ENCODE measurements around the gene FRMD5. TPM values are rescaled to one million over a fixed set of nuclear protein-coding genes. Genes with fewer than 3 reads are reported as not detected.
"Not testable (repeated sequence)": the region's sequence is repeated elsewhere in the genome, so short reads cannot be mapped to it uniquely, and the experiment has no call there.

Gene FRMD5
- total RNA-seq, 1 donor from 2014 or later, result not detected

DNA sequence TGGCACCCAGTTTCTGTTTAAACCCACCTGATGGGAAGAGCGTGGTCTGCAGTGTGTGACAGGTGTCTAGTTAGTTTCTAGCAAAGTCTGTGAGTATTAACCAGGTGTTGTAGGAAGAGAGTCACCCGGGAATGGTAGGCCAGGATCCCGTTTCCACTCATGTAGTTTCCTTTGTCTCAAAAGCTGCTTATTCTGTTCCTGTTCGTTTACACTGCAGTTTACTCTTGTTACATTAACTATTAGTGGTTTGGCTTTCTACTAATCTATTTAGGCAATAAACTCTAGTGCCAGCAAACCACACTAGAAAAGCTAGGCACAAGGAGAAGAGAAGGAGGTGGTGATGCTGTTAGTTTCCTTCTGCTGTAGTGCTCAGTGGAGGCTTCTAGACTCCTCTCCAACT is 335.5 kb downstream of the FRMD5 start:
- Histone ChIP-seq H3K4me1 (no peaks in the 10 kb centered on the region), H3K4me3 (no peak overlapping the region), H3K36me3 (peaks cover 0 to 32% of the 10 kb centered on the region in 2 donors), H3K27ac (no peak overlapping the region), H3K27me3 (no peaks in the 10 kb centered on the region), H3K9me3 (no peaks in the 10 kb centered on the region)
- intact Hi-C loops (cut with DNase I), result no loop called here
- DNase-seq (ENCODE audit: low spot score in 2 of 2), result no peak
- TF ChIP-seq, protein P1, sequence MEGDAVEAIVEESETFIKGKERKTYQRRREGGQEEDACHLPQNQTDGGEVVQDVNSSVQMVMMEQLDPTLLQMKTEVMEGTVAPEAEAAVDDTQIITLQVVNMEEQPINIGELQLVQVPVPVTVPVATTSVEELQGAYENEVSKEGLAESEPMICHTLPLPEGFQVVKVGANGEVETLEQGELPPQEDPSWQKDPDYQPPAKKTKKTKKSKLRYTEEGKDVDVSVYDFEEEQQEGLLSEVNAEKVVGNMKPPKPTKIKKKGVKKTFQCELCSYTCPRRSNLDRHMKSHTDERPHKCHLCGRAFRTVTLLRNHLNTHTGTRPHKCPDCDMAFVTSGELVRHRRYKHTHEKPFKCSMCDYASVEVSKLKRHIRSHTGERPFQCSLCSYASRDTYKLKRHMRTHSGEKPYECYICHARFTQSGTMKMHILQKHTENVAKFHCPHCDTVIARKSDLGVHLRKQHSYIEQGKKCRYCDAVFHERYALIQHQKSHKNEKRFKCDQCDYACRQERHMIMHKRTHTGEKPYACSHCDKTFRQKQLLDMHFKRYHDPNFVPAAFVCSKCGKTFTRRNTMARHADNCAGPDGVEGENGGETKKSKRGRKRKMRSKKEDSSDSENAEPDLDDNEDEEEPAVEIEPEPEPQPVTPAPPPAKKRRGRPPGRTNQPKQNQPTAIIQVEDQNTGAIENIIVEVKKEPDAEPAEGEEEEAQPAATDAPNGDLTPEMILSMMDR (IDR thresholded peaks at IDR 0.05), result no peak

DNA sequence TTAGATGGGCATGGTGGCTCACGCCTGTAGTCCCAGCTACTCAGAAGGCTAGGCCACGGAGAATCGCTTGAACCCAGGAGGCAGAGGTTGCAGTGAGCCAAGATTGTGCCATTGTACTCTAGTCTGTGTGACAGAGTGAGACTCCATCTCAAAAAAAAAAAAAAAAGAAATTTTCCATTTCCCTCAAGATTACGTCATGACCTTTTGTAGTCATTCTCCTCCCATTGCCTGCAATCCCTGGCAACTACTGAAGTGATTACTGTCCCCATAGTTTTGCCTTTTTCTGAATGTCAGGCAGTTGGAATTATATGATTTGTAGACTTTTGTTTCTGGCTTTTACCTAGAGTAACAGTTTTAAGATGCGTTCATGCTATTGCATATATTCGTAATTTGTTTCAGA is 340.3 kb downstream of the FRMD5 start:
- intact Hi-C loops (cut with DNase I), result no loop called here
- no peak overlapping the region for H3K27ac ChIP-seq

DNA sequence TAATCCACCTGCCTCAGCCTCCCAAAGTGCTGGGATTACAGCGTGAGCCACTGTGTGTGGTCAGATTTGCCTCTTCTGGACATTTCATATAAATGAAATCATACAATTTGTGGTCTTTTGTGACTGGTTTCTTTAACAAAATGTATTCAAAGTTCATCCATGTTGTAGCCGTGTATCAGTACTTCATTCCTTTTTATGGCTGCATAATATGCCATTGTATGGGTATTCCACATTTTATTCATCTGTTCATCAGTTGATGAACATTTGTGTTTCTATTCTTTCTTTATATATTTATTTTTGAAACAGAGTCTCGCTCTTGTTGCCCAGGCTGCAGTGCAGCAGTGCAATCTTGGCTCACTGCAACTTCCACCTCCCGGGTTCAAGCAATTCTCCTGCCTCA is 342.5 kb downstream of the FRMD5 start:
- intact Hi-C loops (cut with DNase I), result no loop called here
- H3K9me3 ChIP-seq, result no peaks in the 10 kb centered on the region
- DNase-seq (ENCODE audit: low spot score in 2 of 2), result no peak
- H3K4me3 ChIP-seq, result no peak overlapping the region
- H3K27ac ChIP-seq, result no peak overlapping the region
- TF ChIP-seq, protein P1 (IDR thresholded peaks at IDR 0.05), result no peak
- H3K36me3 ChIP-seq, result peaks cover 3 to 24% of the 10 kb centered on the region in 2 donors
- no peaks in the 10 kb centered on the region for H3K4me1 ChIP-seq
- no peaks in the 10 kb centered on the region for H3K27me3 ChIP-seq

More for the DNA sequence above, 340.3 kb downstream of the FRMD5 start:
- no peak for DNase-seq (ENCODE audit: low spot score in 2 of 2)
- H3K4me3 ChIP-seq, result no peak overlapping the region
- TF ChIP-seq, protein P1 (IDR thresholded peaks at IDR 0.05), result no peak
- no peaks in the 10 kb centered on the region for H3K27me3 ChIP-seq
- peaks cover 3 to 40% of the 10 kb centered on the region in 2 donors for H3K36me3 ChIP-seq
- no peaks in the 10 kb centered on the region for H3K9me3 ChIP-seq
- H3K4me1 ChIP-seq, result no peaks in the 10 kb centered on the region

DNA sequence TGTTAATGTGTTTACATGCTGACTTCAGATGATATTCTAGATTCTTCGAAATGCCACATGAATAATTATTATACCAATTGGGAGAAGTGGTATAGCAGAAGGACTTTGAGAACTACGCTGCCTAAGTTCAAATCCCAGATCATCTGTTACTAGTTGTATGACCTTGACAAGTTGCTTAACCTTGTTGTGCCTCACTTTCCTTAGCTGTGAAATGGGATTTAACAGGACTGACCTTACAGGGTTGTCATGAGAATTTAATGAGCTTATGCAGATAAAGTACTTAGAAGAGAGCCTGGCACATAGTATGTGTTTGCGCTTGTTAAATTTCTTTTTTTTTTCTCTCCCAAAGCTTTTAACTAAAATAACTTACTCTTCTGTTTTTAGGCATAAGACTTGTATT is 343.8 kb downstream of the FRMD5 start:
- H3K27ac ChIP-seq, result no peak overlapping the region
- no peak for DNase-seq (ENCODE audit: low spot score in 2 of 2)
- no peaks in the 10 kb centered on the region for H3K27me3 ChIP-seq
- no peaks in the 10 kb centered on the region for H3K9me3 ChIP-seq
- H3K4me3 ChIP-seq, result no peak overlapping the region
- H3K4me1 ChIP-seq, result no peaks in the 10 kb centered on the region
- H3K36me3 ChIP-seq, result peaks cover 3 to 21% of the 10 kb centered on the region in 2 donors
- intact Hi-C loops (cut with DNase I), result no loop called here
- TF ChIP-seq, protein P1 (IDR thresholded peaks at IDR 0.05), result no peak

DNA sequence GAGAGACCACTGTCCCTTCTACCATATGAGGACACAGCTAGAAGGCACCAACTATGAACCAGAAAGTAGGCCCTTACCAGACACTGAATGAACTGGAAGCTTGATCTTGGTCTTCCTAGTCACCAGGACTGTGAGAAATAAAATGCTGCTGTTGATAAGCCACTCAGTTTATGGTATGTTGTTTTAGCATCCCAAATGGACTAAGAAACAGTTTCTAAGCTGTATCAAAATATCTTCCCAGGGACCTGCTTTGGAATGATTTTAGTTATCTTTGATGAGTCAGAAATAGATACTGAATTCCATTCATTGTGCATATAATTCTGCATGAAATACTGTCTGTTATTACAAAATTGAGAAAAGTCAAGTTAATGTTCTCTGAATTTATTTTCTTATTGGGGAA is 349.6 kb downstream of the FRMD5 start:
- no peaks in the 10 kb centered on the region for H3K4me1 ChIP-seq
- H3K27me3 ChIP-seq, result no peaks in the 10 kb centered on the region
- no peak overlapping the region for H3K4me3 ChIP-seq
- TF ChIP-seq, protein P1 (IDR thresholded peaks at IDR 0.05), result no peak
- no peak overlapping the region for H3K27ac ChIP-seq
- intact Hi-C loops (cut with DNase I), result no loop called here
- H3K9me3 ChIP-seq, result no peaks in the 10 kb centered on the region
- no peak for DNase-seq (ENCODE audit: low spot score in 2 of 2)
- peaks cover 0 to 11% of the 10 kb centered on the region in 2 donors for H3K36me3 ChIP-seq

DNA sequence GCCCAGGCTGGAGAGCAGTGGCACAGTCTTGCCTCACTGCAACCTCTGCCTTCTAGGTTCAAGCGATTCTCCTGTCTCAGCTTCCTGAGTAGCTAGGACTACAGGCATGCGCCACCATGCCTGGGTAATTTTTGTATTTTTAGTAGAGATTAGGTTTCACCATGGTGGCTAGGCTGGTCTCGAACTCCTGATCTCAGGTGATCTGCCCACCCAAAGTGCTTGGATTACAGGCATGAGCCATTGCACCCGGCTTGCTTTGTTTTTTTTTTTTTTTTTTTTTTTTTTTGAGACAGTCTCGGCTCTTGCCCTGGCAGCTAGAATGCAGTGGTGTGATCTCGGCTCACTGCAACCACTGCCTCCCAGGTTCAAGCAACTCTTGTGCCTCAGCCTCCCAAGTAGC is 362.6 kb downstream of the FRMD5 start:
- H3K9me3 ChIP-seq; H3K27ac ChIP-seq; DNase-seq (ENCODE audit: low spot score in 2 of 2); H3K36me3 ChIP-seq; H3K27me3 ChIP-seq; H3K4me3 ChIP-seq; intact Hi-C loops (cut with DNase I); H3K4me1 ChIP-seq: not testable (repeated sequence)

DNA sequence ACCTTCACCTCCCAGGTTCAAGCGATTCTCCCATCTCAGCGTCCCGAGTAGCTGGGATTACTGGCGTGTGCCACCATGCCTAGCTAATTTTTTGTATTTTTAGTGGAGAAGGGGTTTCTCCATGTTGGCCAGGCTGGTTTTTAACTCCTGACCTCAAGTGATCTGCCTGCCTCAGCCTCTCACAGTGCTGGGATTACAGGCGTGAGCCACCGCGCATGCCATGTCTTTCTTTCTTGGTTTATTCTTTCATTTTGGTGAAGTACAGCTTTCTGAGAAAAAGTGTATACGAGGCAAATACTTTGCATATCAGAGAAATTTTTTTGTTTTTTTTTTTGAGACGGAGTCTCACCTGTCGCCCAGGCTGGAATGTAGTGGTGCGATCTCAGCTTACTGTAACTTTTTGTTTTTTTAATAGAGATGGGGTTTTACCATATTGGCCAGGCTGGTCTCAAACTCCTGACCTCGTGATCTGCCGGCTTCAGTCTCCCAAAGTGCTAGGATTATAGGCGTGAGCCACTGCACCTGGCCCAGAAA is 363.5 kb downstream of the FRMD5 start:
- H3K27me3 ChIP-seq; intact Hi-C loops (cut with DNase I): not testable (repeated sequence)

DNA sequence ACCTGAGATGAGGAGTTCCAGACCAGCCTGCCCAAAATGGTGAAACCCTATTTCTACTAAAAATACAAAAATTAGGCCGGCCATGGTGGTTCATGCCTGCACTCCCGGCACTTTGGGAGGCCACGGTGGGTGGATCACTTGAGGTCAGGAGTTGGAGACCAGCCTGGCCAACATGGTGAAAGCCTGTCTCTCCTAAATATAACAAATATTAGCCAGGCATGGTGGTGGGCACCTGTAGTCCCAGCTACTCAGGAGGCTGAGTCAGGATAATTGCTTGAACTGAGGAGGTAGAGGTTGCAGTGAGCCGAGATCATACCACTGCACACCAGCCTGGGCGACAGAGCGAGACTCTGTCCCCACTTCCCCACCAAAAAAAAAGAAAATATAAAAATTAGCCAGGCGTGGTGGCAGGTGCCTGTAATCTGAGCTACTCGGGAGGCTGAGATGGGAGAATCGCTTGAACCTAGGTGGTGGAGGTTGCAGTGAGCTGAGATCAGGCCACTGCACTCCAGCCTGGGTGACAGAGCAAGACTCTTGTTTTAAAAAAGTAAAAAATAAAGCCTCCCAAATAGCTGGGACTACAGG is 364.3 kb downstream of the FRMD5 start:
- H3K4me1 ChIP-seq; H3K27me3 ChIP-seq; H3K27ac ChIP-seq; intact Hi-C loops (cut with DNase I); H3K4me3 ChIP-seq; H3K36me3 ChIP-seq; H3K9me3 ChIP-seq; DNase-seq (ENCODE audit: low spot score in 2 of 2): not testable (repeated sequence)

More for the DNA sequence above, 363.5 kb downstream of the FRMD5 start:
- not testable (repeated sequence) for H3K4me1 ChIP-seq; DNase-seq (ENCODE audit: low spot score in 2 of 2); H3K4me3 ChIP-seq; H3K27ac ChIP-seq; H3K9me3 ChIP-seq; H3K36me3 ChIP-seq

DNA sequence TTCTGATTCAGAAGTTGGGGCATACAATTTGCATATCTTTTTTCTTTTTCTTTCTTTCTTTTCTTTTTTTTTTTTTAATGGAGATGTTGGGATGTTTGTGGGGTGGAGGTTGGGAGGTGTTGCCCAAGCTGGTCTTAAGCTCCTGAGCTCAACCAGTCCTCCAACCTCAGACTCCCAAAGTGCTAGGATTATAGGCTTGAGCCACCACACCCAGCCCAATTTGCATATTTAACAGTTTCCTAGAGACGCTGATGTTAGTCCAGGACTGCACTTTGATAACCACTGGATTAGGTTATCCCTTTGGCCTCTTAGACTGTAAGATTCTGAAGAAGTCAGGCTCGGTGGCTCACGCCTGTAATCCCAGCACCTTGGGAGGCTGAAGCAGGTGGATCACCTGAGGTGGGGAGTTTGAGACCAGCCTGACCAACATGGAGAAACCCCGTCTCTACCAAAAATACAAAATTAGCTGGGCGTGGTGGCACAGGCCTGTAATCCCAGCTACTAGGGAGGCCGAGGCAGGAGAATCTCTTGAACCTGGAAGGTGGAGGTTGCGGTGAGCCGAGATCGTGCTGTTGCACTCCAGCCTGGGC is 365.0 kb downstream of the FRMD5 start:
- H3K27ac ChIP-seq; H3K27me3 ChIP-seq; H3K4me3 ChIP-seq; H3K36me3 ChIP-seq; DNase-seq (ENCODE audit: low spot score in 2 of 2); H3K9me3 ChIP-seq; H3K4me1 ChIP-seq: not testable (repeated sequence)
- intact Hi-C loops (cut with DNase I), result loop anchor here (10.0 kb wide), 1 partner anchor 55 kb away; the partner anchor contains the start of gene ELL3

All from ascending aorta (tissue), 2 donors.